Thoracic aorta (tissue), 2 donors: ENCODE measurements around the gene CALR. TPM values are rescaled to one million over a fixed set of nuclear protein-coding genes. Genes with fewer than 3 reads are reported as not detected.
"Not testable (repeated sequence)": the region's sequence is repeated elsewhere in the genome, so short reads cannot be mapped to it uniquely, and the experiment has no call there.

Experiments used
- ATAC-seq: fragments of 150-250 bp; one replicate; pipeline ENCODE4 v1.8.0; 2017; ENCODE audit warnings: low read depth; ENCODE audit not compliant: insufficient number of reproducible peaks, low FRiP score
- DNase-seq: peaks from one replicate; pipeline ENCODE4 v3.0.0-alpha.2; 2020; ENCODE audit warnings: low spot score
- H3K27ac ChIP-seq, 2 donors: fragments of 200-600 bp; sonication (generic); 1 replicate in 1 of 2; 2 replicates in 1 of 2; pipeline ENCODE4 v1.5.1; 2016; ENCODE audit warnings: mild to moderate bottlenecking in 2 of 2, moderate library complexity in 2 of 2
- H3K27me3 ChIP-seq: fragments of 200-600 bp; sonication (generic); replicated peaks from 2 replicates; pipeline ENCODE4 v1.6.0; 2016; ENCODE audit warnings: mild to moderate bottlenecking; ENCODE audit not compliant: insufficient read depth
- H3K36me3 ChIP-seq: fragments of 200-600 bp; sonication (generic); one replicate; pipeline ENCODE4 v1.5.1; 2016
- H3K4me1 ChIP-seq, 2 donors: fragments of 200-600 bp; sonication (generic); 1 replicate in 1 of 2; 2 replicates in 1 of 2; pipeline versions ENCODE4 v1.5.1 to v1.6.0; 2016; ENCODE audit warnings: low read depth in 2 of 2, mild to moderate bottlenecking in 1 of 2; ENCODE audit not compliant: control insufficient read depth in 1 of 2
- H3K4me3 ChIP-seq: fragments of 200-600 bp; sonication (generic); 2 replicates; pipeline ENCODE4 v1.5.1; 2016; ENCODE audit warnings: mild to moderate bottlenecking
- H3K9me3 ChIP-seq: fragments of 200-600 bp; sonication (generic); 2 replicates; pipeline ENCODE4 v1.5.1; 2016
- total RNA-seq, 2 donors: library from RNA; depleted of rRNA; stranded (reverse); fragments of >200 nt; gene quantifications; one replicate each; pipeline versions ENCODE4 v1.1.0 to v1.2.3, GENCODE V29; 2016
- TF ChIP-seq, protein P1 (sequence below): fragments of 200-600 bp; sonication (generic); IDR thresholded peaks from one replicate; pipeline ENCODE4 v1.5.1; 2019; ENCODE audit warnings: antibody characterized with exemption

Gene CALR
- total RNA-seq, 2 donors from 2014 or later = 415 to 467 TPM

DNA sequence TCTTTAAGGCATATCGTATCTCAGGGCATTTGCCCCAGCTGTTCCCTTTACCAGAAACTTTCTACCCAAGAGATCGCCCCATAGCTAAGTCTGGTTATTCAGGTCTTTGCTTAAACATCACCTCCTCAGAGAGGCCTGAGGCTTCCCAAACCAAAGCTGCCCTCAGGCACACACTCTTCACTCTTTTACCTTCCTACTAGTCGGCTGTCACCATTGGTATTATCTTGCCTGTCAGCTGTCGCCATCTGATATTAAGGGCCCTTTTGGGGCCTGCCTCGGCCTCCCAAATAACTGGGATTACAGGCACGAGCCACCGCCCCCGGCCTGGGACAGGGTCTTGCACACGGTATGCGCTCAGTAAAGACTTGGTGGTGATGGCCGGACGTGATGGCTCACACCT is 17.6 kb downstream of the CALR start:
- H3K27ac ChIP-seq = peak overlapping the region; percentile 92 to 95
- H3K4me1 ChIP-seq = peaks cover 19 to 50% of the 10 kb centered on the region in 2 donors
- ATAC-seq (no peak), DNase-seq (no peak)
- TF ChIP-seq, protein P1, sequence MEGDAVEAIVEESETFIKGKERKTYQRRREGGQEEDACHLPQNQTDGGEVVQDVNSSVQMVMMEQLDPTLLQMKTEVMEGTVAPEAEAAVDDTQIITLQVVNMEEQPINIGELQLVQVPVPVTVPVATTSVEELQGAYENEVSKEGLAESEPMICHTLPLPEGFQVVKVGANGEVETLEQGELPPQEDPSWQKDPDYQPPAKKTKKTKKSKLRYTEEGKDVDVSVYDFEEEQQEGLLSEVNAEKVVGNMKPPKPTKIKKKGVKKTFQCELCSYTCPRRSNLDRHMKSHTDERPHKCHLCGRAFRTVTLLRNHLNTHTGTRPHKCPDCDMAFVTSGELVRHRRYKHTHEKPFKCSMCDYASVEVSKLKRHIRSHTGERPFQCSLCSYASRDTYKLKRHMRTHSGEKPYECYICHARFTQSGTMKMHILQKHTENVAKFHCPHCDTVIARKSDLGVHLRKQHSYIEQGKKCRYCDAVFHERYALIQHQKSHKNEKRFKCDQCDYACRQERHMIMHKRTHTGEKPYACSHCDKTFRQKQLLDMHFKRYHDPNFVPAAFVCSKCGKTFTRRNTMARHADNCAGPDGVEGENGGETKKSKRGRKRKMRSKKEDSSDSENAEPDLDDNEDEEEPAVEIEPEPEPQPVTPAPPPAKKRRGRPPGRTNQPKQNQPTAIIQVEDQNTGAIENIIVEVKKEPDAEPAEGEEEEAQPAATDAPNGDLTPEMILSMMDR = no peak
- peaks cover 16% of the 10 kb centered on the region for H3K36me3 ChIP-seq
- H3K27me3 ChIP-seq = no peaks in the 10 kb centered on the region
- no peaks in the 10 kb centered on the region for H3K9me3 ChIP-seq
- peak overlapping the region; percentile 96 for H3K4me3 ChIP-seq

DNA sequence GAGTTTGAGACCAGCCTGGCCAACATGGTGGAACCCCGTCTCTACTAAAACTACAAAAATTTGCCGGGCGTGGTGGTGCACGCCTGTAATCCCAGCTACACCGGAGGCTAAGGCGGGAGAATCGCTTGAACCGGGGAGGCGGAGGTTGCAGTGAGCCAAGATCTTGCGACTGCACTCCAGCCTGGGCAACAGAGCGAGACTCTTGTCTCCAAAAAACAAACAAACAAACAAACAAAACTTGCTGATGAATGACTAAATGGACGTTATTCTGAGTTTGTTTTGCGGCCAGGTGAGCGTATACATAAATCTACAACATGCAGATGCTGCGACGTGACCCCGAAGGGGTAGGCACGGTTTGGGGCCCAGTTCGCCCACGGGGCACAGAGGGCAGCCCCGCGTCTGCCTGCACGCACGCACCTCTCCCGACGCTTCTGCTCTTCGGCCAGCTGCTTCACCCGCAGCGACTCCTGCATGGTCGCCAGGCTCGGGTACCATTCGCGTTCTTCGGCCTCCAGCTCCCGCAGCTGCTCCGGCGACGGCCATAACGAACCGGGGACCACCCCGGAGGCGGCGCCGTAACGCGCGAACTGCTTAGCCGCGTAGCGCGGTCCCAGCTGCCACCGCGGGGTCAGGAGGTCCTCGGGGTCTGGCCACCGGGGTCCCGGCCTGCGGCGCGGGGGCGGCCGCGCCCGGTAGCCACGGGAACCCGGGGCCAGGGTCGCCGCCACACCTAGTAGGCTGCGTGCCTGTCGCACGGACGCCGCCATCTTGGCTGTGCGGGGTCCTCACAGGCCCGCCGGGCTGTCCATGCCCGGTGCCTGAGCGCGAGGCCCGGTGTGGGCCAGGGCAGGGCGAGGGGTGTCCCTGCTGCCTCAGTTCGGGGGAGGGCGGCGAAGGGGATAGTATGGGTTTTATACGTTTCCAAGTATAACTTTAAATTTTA is 18.3 kb downstream of the CALR start, which contains the start of gene GADD45GIP1:
Gene GADD45GIP1 (minus strand): TSS at position 778 of the 943 bp plus-strand sequence. CDS start 11 bp downstream, at position 767.
- Histone ChIP-seq H3K4me1 (peaks cover 19 to 46% of the 10 kb centered on the region in 2 donors), H3K4me3 (peak within 1 kb of the TSS; percentile 96), H3K27me3 (no peaks in the 10 kb centered on the region), H3K27ac (peak within 1 kb of the TSS; percentile 92 to 95), H3K36me3 (peaks cover 9% of the 10 kb centered on the region), H3K9me3 (no peaks in the 10 kb centered on the region)
- TF ChIP-seq, protein P1 = no peak
- no peak for ATAC-seq
- no peak for DNase-seq

DNA sequence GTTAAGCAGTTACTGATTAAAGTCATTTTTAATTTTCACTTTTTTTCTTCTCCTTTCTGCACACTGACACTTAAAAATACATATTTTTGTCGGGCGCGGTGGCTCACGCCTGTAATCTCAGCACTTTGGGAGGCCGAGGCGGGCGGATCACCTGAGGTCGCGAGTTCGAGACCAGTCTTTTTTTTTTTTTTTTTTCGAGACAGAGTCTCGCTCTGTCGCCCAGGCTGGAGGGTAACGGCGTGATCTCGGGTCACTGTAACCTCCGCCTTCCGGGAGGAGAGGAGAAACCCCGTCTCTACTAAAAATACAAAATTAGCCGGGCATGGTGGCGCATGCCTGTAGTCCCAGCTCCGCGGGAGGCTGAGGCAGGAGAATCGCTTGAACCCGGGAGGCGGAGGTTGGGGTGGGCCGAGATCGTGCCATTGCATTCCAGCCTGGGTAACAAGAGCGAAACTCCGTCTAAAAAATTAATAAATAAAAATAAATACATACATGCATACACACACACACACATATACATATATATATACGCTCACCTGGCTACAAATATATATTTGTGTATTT is 19.1 kb downstream of the CALR start:
- not testable (repeated sequence) for DNase-seq, ATAC-seq, H3K9me3 ChIP-seq, H3K27me3 ChIP-seq, H3K36me3 ChIP-seq
- Histone ChIP-seq H3K27ac (peak overlapping the region; percentile 92 to 95), H3K4me1 (peaks cover 15 to 38% of the 10 kb centered on the region in 2 donors), H3K4me3 (peak overlapping the region; percentile 96)

DNA sequence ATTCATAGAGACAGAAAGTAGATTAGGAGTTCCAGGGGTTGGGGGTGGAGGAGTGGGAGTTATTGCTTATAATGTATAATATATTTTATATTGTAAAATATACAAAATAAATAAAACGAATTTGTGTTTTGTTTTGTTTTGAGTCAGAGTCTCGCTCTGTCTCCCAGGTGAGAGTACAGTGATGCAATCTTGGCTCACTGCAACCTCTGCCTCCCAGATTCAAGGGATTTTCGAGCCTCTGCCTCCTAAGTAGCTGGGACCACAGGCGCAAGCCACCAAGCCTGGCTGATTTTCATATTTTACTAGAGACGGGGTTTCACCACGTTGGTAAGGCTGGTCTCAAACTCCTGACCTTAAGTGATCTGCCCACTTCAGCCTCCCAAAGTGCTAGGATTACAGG is 21.1 kb downstream of the CALR start:
- Histone ChIP-seq H3K9me3 (no peaks in the 10 kb centered on the region), H3K4me3 (no peak overlapping the region), H3K4me1 (peaks cover 6 to 20% of the 10 kb centered on the region in 2 donors), H3K27me3 (no peaks in the 10 kb centered on the region), H3K27ac (no peak overlapping the region), H3K36me3 (no peaks in the 10 kb centered on the region)
- no peak for DNase-seq
- no peak for ATAC-seq
- TF ChIP-seq, protein P1 = no peak

DNA sequence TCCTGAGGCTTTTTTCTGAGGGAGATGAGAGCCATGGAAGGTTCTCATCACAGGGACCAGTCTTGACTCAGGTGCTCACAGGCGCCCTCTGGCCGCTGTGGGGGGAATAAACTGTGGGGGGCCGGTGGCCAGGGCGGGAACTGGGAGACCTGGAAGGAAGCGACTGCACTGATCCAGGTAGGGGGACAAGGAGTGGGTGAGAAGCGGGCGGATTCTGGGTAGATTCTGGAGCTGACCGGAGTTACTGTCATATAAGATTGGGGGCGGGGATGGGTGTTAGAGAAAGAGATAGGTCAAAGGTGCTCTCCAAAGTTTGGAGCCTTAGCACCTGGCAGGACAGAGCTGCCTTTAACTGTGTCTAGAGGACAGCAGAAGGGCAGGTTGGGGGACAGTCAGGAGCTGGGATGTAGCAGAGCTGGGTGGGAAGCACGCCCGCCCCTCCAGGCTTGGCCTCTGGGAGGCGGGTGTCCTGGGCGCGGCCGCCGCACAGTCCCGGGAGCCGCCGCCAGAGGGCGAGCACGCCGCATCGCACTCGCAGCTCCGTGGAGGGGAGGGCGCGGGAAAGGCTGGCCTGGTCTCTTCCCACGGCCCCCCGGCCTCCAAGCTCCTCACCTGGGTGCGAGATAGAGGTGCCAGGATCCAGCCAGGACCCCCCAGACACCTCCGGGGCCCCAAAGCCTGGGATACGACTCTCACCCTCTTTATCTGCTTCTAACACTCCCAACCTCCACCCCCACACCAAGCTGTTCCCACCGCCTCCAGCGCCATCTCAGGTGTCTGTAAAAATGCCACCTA is 26.8 kb downstream of the CALR start:
- H3K27ac ChIP-seq = peak overlapping the region in 1 of 2 donors; percentile 38
- peaks cover 0 to 9% of the 10 kb centered on the region in 2 donors for H3K4me1 ChIP-seq
- DNase-seq (peak; percentile 49), ATAC-seq (peak; percentile 76)
- no peaks in the 10 kb centered on the region for H3K9me3 ChIP-seq
- H3K4me3 ChIP-seq = peak overlapping the region; percentile 77
- TF ChIP-seq, protein P1 = peak; percentile 97
- H3K27me3 ChIP-seq = no peaks in the 10 kb centered on the region
- H3K36me3 ChIP-seq = no peaks in the 10 kb centered on the region
